Prostate gland (tissue), 2 donors: ENCODE data around the gene RXRA. TPM values are rescaled to one million over a fixed set of nuclear protein-coding genes. Genes with fewer than 3 reads are reported as not detected.

Experiments used
- DNase-seq: peaks from one replicate; pipeline ENCODE4 v3.0.0-alpha.2; 2019; ENCODE audit warnings: low spot score
- H3K27ac ChIP-seq, 2 donors: fragments of 200-600 bp; sonication (generic); 2 replicates each; pipeline ENCODE4 v1.5.1; 2017 to 2019
- H3K27me3 ChIP-seq: fragments of 200-600 bp; sonication (generic); replicated peaks from 2 replicates; pipeline ENCODE4 v1.5.1; 2019; ENCODE audit not compliant: insufficient read depth
- H3K36me3 ChIP-seq, 2 donors: fragments of 200-600 bp; sonication (generic); 1 replicate in 1 of 2; 2 replicates in 1 of 2; pipeline versions ENCODE4 v1.5.1 to v1.8.1; 2017 to 2019
- H3K4me1 ChIP-seq: fragments of 200-600 bp; sonication (generic); replicated peaks from 2 replicates; pipeline ENCODE4 v1.5.1; 2019
- H3K4me3 ChIP-seq, 2 donors: fragments of 200-600 bp; sonication (generic); 2 replicates each; pipeline ENCODE4 v1.5.1; 2017 to 2019
- H3K9me3 ChIP-seq: fragments of 200-600 bp; sonication (generic); 2 replicates; pipeline ENCODE4 v1.5.1; 2017
- CTCF ChIP-seq, 4 experiments: fragments of 200-600 bp in 2 of 4; fragments of 450-650 bp in 2 of 4; sonication (generic) in 2 of 4; IDR thresholded peaks; 1 replicate in 3 of 4; 2 replicates in 1 of 4; pipeline ENCODE4 v1.5.1; 2016 to 2019; ENCODE audit warnings: antibody characterized with exemption in 4 of 4, mild to moderate bottlenecking in 2 of 4, moderate library complexity in 2 of 4
- POLR2A ChIP-seq: fragments of 450-650 bp; IDR thresholded peaks from one replicate; pipeline ENCODE4 v1.6.1; 2016; ENCODE audit warnings: antibody characterized with exemption, mild to moderate bottlenecking
- POLR2AphosphoS5 ChIP-seq: sonication (generic); formaldehyde crosslinking; IDR thresholded peaks from one replicate; pipeline ENCODE4 v1.6.1; 2017; ENCODE audit warnings: antibody characterized with exemption
- WGBS: methylation state at CpG from one replicate; pipeline ENCODE4 v1.1.5; 2018; 5-methylcytosine and 5-hydroxymethylcytosine counted together
- intact Hi-C: fragments of 100-400 bp; cut with DNase I; formaldehyde crosslinking; loops from one replicate; pipeline ENCODE4 v1.14.2; 2022
- total RNA-seq, 2 donors: library from RNA; depleted of rRNA; stranded (reverse); fragments of >200 nt; gene quantifications; one replicate each; pipeline ENCODE4 v1.1.0, GENCODE V29; 2016

RXRA gene
- total RNA-seq, 2 donors from 2014 or later = 69.5 to 84.1 TPM

GRCh38 chr9:134338394-134339182 is 12.3 kb downstream of the RXRA start:
- no peaks in the 10 kb centered on the region for H3K9me3 ChIP-seq
- whole genome bisulfite sequencing = 34% methylated on average over 26 of the region's 27 CpGs
- no peak for TF ChIP-seq CTCF (IDR thresholded peaks at IDR 0.05)
- no peak for TF ChIP-seq POLR2AphosphoS5
- TF ChIP-seq POLR2A = no peak
- peaks cover 35% of the 10 kb centered on the region for H3K4me1 ChIP-seq
- no peak overlapping the region for H3K4me3 ChIP-seq
- peak overlapping the region; percentile 12 to 37 for H3K27ac ChIP-seq
- no peaks in the 10 kb centered on the region for H3K27me3 ChIP-seq
- H3K36me3 ChIP-seq = no peaks in the 10 kb centered on the region
- DNase-seq = no peak
- intact Hi-C loops = no loop called here

GRCh38 chr9:134339183-134339806 is 13.0 kb downstream of the RXRA start:
- no peak for DNase-seq
- intact Hi-C loops = no loop called here
- no peak for TF ChIP-seq POLR2A
- no peak for TF ChIP-seq POLR2AphosphoS5
- no peak for TF ChIP-seq CTCF (IDR thresholded peaks at IDR 0.05)

GRCh38 chr9:134340475-134341160 is 14.4 kb downstream of the RXRA start:
- WGBS = 73% methylated on average over 28 of the region's 28 CpGs
- no peak for DNase-seq
- no peak overlapping the region for H3K4me3 ChIP-seq
- H3K9me3 ChIP-seq = no peaks in the 10 kb centered on the region
- peak overlapping the region; percentile 14 to 24 for H3K27ac ChIP-seq
- no peaks in the 10 kb centered on the region for H3K36me3 ChIP-seq
- no peak for TF ChIP-seq POLR2AphosphoS5
- TF ChIP-seq POLR2A = no peak
- TF ChIP-seq CTCF (IDR thresholded peaks at IDR 0.05) = no peak
- H3K27me3 ChIP-seq = no peaks in the 10 kb centered on the region
- intact Hi-C loops = no loop called here
- peaks cover 30% of the 10 kb centered on the region for H3K4me1 ChIP-seq

More at GRCh38 chr9:134339183-134339806, 13.0 kb downstream of the RXRA start:
- WGBS = 29% methylated on average over 17 of the region's 17 CpGs
- no peak overlapping the region for H3K4me3 ChIP-seq
- H3K4me1 ChIP-seq = peaks cover 30% of the 10 kb centered on the region
- no peaks in the 10 kb centered on the region for H3K27me3 ChIP-seq
- no peaks in the 10 kb centered on the region for H3K9me3 ChIP-seq
- no peaks in the 10 kb centered on the region for H3K36me3 ChIP-seq
- H3K27ac ChIP-seq = peak overlapping the region; percentile 12 to 37

- Histone ChIP-seq H3K27me3 (no peaks in the 10 kb centered on the region), H3K27ac (peak overlapping the region; percentile 14 to 24), H3K9me3 (no peaks in the 10 kb centered on the region), H3K4me1 (peaks cover 30% of the 10 kb centered on the region), H3K4me3 (no peak overlapping the region), H3K36me3 (no peaks in the 10 kb centered on the region)
- WGBS = 27% methylated on average over 9 of the region's 9 CpGs
- DNase-seq = no peak
- intact Hi-C loops = no loop called here
- TF ChIP-seq POLR2AphosphoS5 = no peak
- peak; percentile 31 for TF ChIP-seq POLR2A
- no peak for TF ChIP-seq CTCF (IDR thresholded peaks at IDR 0.05)
These were observed 15.1 kb downstream of the RXRA start for GRCh38 chr9:134341306-134341705.
